Measurements from ENCODE around the gene BOLA3.

DNA sequence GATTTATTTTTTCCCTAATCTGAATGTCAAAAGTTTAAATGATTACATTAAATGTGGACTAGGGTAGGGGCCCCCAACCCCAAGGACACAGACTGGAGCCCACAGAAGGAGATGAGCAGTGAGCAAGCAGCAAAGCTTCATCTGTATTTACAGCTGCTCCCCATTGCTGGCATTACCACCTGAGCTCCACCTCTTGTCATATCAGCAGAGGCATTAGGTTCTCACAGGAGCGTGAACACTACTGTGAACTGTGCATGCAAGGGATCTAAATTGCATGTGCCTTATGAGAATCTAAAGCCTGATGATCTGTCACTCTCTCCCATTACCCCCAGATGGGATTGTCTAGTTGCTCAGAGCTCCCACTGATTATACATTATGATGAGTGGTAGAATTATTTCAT is 27.2 kb upstream of the BOLA3 start:
- no peak for TF ChIP-seq EZH2 (IDR thresholded peaks at IDR 0.05; ENCODE audit: borderline replicate concordance, low read length)
- TF ChIP-seq, protein P1, sequence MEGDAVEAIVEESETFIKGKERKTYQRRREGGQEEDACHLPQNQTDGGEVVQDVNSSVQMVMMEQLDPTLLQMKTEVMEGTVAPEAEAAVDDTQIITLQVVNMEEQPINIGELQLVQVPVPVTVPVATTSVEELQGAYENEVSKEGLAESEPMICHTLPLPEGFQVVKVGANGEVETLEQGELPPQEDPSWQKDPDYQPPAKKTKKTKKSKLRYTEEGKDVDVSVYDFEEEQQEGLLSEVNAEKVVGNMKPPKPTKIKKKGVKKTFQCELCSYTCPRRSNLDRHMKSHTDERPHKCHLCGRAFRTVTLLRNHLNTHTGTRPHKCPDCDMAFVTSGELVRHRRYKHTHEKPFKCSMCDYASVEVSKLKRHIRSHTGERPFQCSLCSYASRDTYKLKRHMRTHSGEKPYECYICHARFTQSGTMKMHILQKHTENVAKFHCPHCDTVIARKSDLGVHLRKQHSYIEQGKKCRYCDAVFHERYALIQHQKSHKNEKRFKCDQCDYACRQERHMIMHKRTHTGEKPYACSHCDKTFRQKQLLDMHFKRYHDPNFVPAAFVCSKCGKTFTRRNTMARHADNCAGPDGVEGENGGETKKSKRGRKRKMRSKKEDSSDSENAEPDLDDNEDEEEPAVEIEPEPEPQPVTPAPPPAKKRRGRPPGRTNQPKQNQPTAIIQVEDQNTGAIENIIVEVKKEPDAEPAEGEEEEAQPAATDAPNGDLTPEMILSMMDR (IDR thresholded peaks at IDR 0.05; ENCODE audit: low read length) = no peak

Data from OCI-LY1 (cell line).